HEK293 (cell line): ENCODE measurements around the gene YIPF3.

ENCODE experiments used
- TCF7L2 ChIP-seq: IDR thresholded peaks from 2 replicates; pipeline ENCODE4 v1.6.1; 2011; ENCODE audit warnings: low read depth, mild to moderate bottlenecking, inconsistent platforms, low read length, moderate library complexity, borderline replicate concordance
- ZFP69B ChIP-seq: fragments of 450-650 bp; formaldehyde crosslinking; IDR thresholded peaks from 2 replicates; pipeline ENCODE4 v1.5.1; 2016; ENCODE audit warnings: missing biosample characterization, missing genetic modification characterization
- TF ChIP-seq, protein P1 (sequence below): sonication (generic); formaldehyde crosslinking; IDR thresholded peaks from 2 replicates; pipeline ENCODE4 v1.8.1; 2022; ENCODE audit warnings: mild to moderate bottlenecking, moderate library complexity, missing genetic modification reagents
- TF ChIP-seq, protein P2 (sequence below): fragments of 450-650 bp; formaldehyde crosslinking; IDR thresholded peaks from 2 replicates; pipeline ENCODE4 v1.5.1; 2016; ENCODE audit warnings: missing biosample characterization, missing genetic modification characterization, low read depth
- TF ChIP-seq, protein P3 (sequence below): fragments of 450-650 bp; formaldehyde crosslinking; IDR thresholded peaks from 2 replicates; pipeline ENCODE4 v1.5.1; 2016; ENCODE audit warnings: missing biosample characterization, missing genetic modification characterization
- TF ChIP-seq, protein P4 (sequence below): fragments of 450-650 bp; formaldehyde crosslinking; IDR thresholded peaks from 2 replicates; pipeline ENCODE4 v1.5.1; 2016; ENCODE audit warnings: missing biosample characterization, missing genetic modification characterization
- TF ChIP-seq, protein P5 (sequence below): fragments of 450-650 bp; formaldehyde crosslinking; conservative IDR thresholded peaks from 2 replicates; pipeline ENCODE4 v1.5.1; 2016; ENCODE audit warnings: low read depth, missing biosample characterization, missing genetic modification characterization
- TF ChIP-seq, protein P6 (sequence below): fragments of 450-650 bp; formaldehyde crosslinking; IDR thresholded peaks from 2 replicates; pipeline ENCODE4 v1.5.1; 2016; ENCODE audit warnings: missing biosample characterization, missing genetic modification characterization

DNA sequence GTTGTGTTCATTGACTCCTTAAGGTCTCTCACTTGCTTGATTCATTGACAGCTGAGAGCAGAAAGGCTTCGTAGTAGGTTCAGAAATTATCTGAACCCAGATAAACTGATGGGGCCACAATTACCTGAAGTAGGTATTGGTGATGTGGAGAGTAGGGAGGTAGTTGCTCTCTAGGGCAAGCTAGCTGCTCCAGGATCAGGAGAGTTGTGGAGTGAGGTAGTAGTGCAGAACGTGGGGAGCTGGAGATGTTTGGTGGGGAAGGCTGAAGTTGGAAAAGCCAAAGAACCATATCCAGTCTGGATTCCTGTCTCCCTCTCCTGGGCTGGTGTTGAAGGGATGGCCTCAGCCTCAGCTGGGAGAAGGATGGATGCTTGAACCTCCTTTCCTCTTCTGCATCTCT is 23.5 kb downstream of the YIPF3 start:
- TF ChIP-seq, protein P1, sequence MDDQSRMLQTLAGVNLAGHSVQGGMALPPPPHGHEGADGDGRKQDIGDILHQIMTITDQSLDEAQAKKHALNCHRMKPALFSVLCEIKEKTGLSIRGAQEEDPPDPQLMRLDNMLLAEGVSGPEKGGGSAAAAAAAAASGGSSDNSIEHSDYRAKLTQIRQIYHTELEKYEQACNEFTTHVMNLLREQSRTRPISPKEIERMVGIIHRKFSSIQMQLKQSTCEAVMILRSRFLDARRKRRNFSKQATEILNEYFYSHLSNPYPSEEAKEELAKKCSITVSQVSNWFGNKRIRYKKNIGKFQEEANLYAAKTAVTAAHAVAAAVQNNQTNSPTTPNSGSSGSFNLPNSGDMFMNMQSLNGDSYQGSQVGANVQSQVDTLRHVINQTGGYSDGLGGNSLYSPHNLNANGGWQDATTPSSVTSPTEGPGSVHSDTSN = no peak
- TF ChIP-seq, protein P2, sequence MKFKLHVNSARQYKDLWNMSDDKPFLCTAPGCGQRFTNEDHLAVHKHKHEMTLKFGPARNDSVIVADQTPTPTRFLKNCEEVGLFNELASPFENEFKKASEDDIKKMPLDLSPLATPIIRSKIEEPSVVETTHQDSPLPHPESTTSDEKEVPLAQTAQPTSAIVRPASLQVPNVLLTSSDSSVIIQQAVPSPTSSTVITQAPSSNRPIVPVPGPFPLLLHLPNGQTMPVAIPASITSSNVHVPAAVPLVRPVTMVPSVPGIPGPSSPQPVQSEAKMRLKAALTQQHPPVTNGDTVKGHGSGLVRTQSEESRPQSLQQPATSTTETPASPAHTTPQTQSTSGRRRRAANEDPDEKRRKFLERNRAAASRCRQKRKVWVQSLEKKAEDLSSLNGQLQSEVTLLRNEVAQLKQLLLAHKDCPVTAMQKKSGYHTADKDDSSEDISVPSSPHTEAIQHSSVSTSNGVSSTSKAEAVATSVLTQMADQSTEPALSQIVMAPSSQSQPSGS (tag by site-specific recombination) = no peak
- TF ChIP-seq, protein P3, sequence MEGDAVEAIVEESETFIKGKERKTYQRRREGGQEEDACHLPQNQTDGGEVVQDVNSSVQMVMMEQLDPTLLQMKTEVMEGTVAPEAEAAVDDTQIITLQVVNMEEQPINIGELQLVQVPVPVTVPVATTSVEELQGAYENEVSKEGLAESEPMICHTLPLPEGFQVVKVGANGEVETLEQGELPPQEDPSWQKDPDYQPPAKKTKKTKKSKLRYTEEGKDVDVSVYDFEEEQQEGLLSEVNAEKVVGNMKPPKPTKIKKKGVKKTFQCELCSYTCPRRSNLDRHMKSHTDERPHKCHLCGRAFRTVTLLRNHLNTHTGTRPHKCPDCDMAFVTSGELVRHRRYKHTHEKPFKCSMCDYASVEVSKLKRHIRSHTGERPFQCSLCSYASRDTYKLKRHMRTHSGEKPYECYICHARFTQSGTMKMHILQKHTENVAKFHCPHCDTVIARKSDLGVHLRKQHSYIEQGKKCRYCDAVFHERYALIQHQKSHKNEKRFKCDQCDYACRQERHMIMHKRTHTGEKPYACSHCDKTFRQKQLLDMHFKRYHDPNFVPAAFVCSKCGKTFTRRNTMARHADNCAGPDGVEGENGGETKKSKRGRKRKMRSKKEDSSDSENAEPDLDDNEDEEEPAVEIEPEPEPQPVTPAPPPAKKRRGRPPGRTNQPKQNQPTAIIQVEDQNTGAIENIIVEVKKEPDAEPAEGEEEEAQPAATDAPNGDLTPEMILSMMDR = no peak
- TF ChIP-seq TCF7L2 = no peak
- TF ChIP-seq, protein P4, sequence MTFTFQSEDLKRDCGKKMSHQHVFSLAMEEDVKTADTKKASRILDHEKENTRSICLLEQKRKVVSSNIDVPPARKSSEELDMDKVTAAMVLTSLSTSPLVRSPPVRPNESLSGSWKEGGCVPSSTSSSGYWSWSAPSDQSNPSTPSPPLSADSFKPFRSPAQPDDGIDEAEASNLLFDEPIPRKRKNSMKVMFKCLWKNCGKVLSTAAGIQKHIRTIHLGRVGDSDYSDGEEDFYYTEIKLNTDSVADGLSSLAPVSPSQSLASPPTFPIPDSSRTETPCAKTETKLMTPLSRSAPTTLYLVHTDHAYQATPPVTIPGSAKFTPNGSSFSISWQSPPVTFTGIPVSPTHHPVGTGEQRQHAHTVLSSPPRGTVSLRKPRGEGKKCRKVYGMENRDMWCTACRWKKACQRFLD (tag by site-specific recombination) = no peak
- TF ChIP-seq ZFP69B (tag by site-specific recombination) = no peak
- TF ChIP-seq, protein P5, sequence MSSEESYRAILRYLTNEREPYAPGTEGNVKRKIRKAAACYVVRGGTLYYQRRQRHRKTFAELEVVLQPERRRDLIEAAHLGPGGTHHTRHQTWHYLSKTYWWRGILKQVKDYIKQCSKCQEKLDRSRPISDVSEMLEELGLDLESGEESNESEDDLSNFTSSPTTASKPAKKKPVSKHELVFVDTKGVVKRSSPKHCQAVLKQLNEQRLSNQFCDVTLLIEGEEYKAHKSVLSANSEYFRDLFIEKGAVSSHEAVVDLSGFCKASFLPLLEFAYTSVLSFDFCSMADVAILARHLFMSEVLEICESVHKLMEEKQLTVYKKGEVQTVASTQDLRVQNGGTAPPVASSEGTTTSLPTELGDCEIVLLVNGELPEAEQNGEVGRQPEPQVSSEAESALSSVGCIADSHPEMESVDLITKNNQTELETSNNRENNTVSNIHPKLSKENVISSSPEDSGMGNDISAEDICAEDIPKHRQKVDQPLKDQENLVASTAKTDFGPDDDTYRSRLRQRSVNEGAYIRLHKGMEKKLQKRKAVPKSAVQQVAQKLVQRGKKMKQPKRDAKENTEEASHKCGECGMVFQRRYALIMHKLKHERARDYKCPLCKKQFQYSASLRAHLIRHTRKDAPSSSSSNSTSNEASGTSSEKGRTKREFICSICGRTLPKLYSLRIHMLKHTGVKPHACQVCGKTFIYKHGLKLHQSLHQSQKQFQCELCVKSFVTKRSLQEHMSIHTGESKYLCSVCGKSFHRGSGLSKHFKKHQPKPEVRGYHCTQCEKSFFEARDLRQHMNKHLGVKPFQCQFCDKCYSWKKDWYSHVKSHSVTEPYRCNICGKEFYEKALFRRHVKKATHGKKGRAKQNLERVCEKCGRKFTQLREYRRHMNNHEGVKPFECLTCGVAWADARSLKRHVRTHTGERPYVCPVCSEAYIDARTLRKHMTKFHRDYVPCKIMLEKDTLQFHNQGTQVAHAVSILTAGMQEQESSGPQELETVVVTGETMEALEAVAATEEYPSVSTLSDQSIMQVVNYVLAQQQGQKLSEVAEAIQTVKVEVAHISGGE (tag by site-specific recombination) = no peak
- TF ChIP-seq, protein P6, sequence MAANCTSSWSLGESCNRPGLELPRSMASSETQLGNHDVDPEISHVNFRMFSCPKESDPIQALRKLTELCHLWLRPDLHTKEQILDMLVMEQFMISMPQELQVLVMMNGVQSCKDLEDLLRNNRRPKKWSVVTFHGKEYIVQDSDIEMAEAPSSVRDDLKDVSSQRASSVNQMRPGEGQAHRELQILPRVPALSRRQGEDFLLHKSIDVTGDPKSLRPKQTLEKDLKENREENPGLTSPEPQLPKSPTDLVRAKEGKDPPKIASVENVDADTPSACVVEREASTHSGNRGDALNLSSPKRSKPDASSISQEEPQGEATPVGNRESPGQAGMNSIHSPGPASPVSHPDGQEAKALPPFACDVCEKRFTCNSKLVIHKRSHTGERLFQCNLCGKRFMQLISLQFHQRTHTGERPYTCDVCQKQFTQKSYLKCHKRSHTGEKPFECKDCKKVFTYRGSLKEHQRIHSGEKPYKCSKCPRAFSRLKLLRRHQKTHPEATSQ (tag by site-specific recombination) = no peak
